PC-3 (cell line): Measurements from ENCODE around the gene CRHR2. TPM values are rescaled to one million over a fixed set of nuclear protein-coding genes. Genes with fewer than 3 reads are reported as not detected.

Source experiments
- ATAC-seq: fragments of 200-7000 bp; cut with Tn5 transposase; 2 replicates; pipeline ENCODE4 v1.9.1; 2020; ENCODE audit warnings: mild to moderate bottlenecking, moderate library complexity
- BruUV-seq: library from RNA; stranded (reverse); fragments of 400-500 nt; replicated peaks from 2 replicates; lab custom pipeline; 2021; lab: Mats Ljungman, UMichigan
- CTCF ChIA-PET: fragments of 300-600 bp; sonication (Branson Sonifier 250); formaldehyde crosslinking; loops from one replicate; lab custom pipeline; 2022; ENCODE audit warnings: antibody characterized with exemption; lab: Charles Lee
- POLR2A ChIA-PET: fragments of 300-600 bp; sonication (Branson Sonifier 250); formaldehyde crosslinking; loops from one replicate; lab custom pipeline; 2022; ENCODE audit warnings: antibody characterized with exemption; ENCODE audit not compliant: unreplicated experiment; lab: Charles Lee
- DNase-seq: peaks from one replicate; pipeline ENCODE4 v3.0.0-alpha.2; 2015
- H2AFZ ChIP-seq: fragments of 300-600 bp; sonication (generic); 2 replicates; pipeline ENCODE4 v1.6.0; 2016; ENCODE audit warnings: antibody characterized with exemption, low read length
- H3F3A ChIP-seq: fragments of 300-600 bp; sonication (generic); one replicate; pipeline ENCODE4 v1.6.0; 2017; ENCODE audit warnings: antibody characterized with exemption, low read length, control low read depth, mild to moderate bottlenecking; ENCODE audit not compliant: unreplicated experiment
- H3K27ac ChIP-seq: fragments of 300-600 bp; sonication (generic); 2 replicates; pipeline ENCODE4 v1.5.1; 2016; ENCODE audit warnings: mild to moderate bottlenecking, low read length
- H3K27me3 ChIP-seq: fragments of 300-600 bp; sonication (generic); 2 replicates; pipeline ENCODE4 v1.6.1; 2016; ENCODE audit warnings: low read length, mixed read lengths
- H3K36me3 ChIP-seq: fragments of 300-600 bp; sonication (generic); 2 replicates; pipeline ENCODE4 v1.6.1; 2016; ENCODE audit warnings: low read depth, mixed run types, low read length, mixed read lengths
- H3K4me1 ChIP-seq: fragments of 300-600 bp; sonication (generic); 2 replicates; pipeline ENCODE4 v1.5.1; 2016; ENCODE audit warnings: low read length; ENCODE audit not compliant: insufficient read depth
- H3K4me2 ChIP-seq: fragments of 300-600 bp; sonication (generic); 2 replicates; pipeline ENCODE4 v1.6.0; 2016; ENCODE audit warnings: low read length
- H3K4me3 ChIP-seq: fragments of 300-600 bp; sonication (generic); 2 replicates; pipeline ENCODE4 v1.5.1; 2016; ENCODE audit warnings: mild to moderate bottlenecking, low read length, mixed read lengths
- H3K79me2 ChIP-seq: fragments of 300-600 bp; sonication (generic); 2 replicates; pipeline ENCODE4 v1.6.1; 2017; ENCODE audit warnings: low read length, mixed read lengths
- H3K9ac ChIP-seq: fragments of 300-600 bp; sonication (generic); 2 replicates; pipeline ENCODE4 v1.6.0; 2016; ENCODE audit warnings: mild to moderate bottlenecking, low read length
- H3K9me2 ChIP-seq: fragments of 300-600 bp; sonication (generic); replicated peaks from 2 replicates; pipeline ENCODE4 v1.6.1; 2016; ENCODE audit warnings: mixed run types, low read length, mixed read lengths
- H3K9me3 ChIP-seq: fragments of 300-600 bp; sonication (generic); 2 replicates; pipeline ENCODE4 v1.6.1; 2016; ENCODE audit warnings: low read length, mixed read lengths
- H4K20me1 ChIP-seq: fragments of 300-600 bp; sonication (generic); 2 replicates; pipeline ENCODE4 v1.6.1; 2016; ENCODE audit warnings: low read length, mixed read lengths
- CTCF ChIP-seq: fragments of 300-600 bp; sonication (generic); conservative IDR thresholded peaks from 2 replicates; pipeline ENCODE4 v1.5.1; 2017; ENCODE audit warnings: antibody characterized with exemption, low read depth, mild to moderate bottlenecking, low read length
- EZH2 ChIP-seq: fragments of 300-600 bp; sonication (generic); IDR thresholded peaks from one replicate; pipeline ENCODE4 v1.6.1; 2017; ENCODE audit warnings: antibody characterized with exemption, mild to moderate bottlenecking, low read length; ENCODE audit not compliant: unreplicated experiment
- EZH2phosphoT487 ChIP-seq: fragments of 300-600 bp; sonication (generic); IDR thresholded peaks from 2 replicates; pipeline ENCODE4 v1.6.1; 2018; ENCODE audit warnings: mild to moderate bottlenecking, antibody characterized with exemption, low read length, borderline replicate concordance
- intact Hi-C: fragments of 100-400 bp; cut with micrococcal nuclease; formaldehyde crosslinking; loops from 2 replicates; pipeline ENCODE4 v1.9.0; 2023
- total RNA-seq: library from RNA; depleted of rRNA; stranded (reverse); fragments of >200 nt; gene quantifications from 2 replicates; pipeline ENCODE4 v1.2.3, GENCODE V29; 2014

Gene CRHR2
- total RNA-seq, 1 experiment from 2014 or later, result not detected

- CTCF ChIA-PET, result no interaction called here
Measured at GRCh38 chr7:30726296-30727006, 44.2 kb upstream of the CRHR2 start.

GRCh38 chr7:30723776-30724175 lies 41.5 kb upstream of the CRHR2 start:
- Histone ChIP-seq H3K79me2 (no peaks in the 10 kb centered on the region), H3K27ac (no peak overlapping the region), H3K4me1 (0 out of 2 replicates have a peak, but pooled peaks cover 8% of the 10 kb centered on the region), H2AFZ (no peak overlapping the region), H3K9ac (no peak overlapping the region), H3K36me3 (no peaks in the 10 kb centered on the region), H3K9me2 (no peaks in the 10 kb centered on the region), H3K27me3 (peaks cover 36% of the 10 kb centered on the region), H3K9me3 (no peaks in the 10 kb centered on the region), H4K20me1 (no peaks in the 10 kb centered on the region), H3K4me3 (no peak overlapping the region), H3F3A (no peaks in the 10 kb centered on the region), H3K4me2 (no peak overlapping the region)
- ATAC-seq, result no peak
- no TSS peak for BruUV-seq
- POLR2A ChIA-PET, result no interaction called here
- CTCF ChIA-PET, result no interaction called here
- DNase-seq, result no peak
- intact Hi-C loops, result no loop called here
- no peak for TF ChIP-seq EZH2
- no peak for TF ChIP-seq EZH2phosphoT487
- no peak for TF ChIP-seq CTCF

More at GRCh38 chr7:30726296-30727006, 44.2 kb upstream of the CRHR2 start:
- Histone ChIP-seq H3F3A (no peaks in the 10 kb centered on the region), H3K4me1 (0 out of 2 replicates have a peak, but pooled peaks cover 8% of the 10 kb centered on the region), H3K9me3 (no peaks in the 10 kb centered on the region), H3K27me3 (peaks cover 61% of the 10 kb centered on the region), H3K9me2 (no peaks in the 10 kb centered on the region), H3K9ac (no peak overlapping the region), H3K4me2 (no peak overlapping the region), H2AFZ (no peak overlapping the region), H3K79me2 (no peaks in the 10 kb centered on the region), H3K4me3 (no peak overlapping the region), H3K27ac (no peak overlapping the region), H4K20me1 (no peaks in the 10 kb centered on the region), H3K36me3 (no peaks in the 10 kb centered on the region)
- BruUV-seq, result no TSS peak
- intact Hi-C loops, result no loop called here
- no peak for DNase-seq
- POLR2A ChIA-PET, result no interaction called here
- ATAC-seq, result no peak
- no peak for TF ChIP-seq CTCF
- no peak for TF ChIP-seq EZH2phosphoT487
- TF ChIP-seq EZH2, result no peak

- ChIA-PET CTCF (no interaction called here), POLR2A (no interaction called here)
- Histone ChIP-seq H3K36me3 (no peaks in the 10 kb centered on the region), H4K20me1 (no peaks in the 10 kb centered on the region), H3K27me3 (peaks cover 35% of the 10 kb centered on the region), H3K27ac (no peak overlapping the region), H3K9me2 (no peaks in the 10 kb centered on the region), H3F3A (no peaks in the 10 kb centered on the region), H3K4me1 (0 out of 2 replicates have a peak, but pooled peaks cover 5% of the 10 kb centered on the region), H3K79me2 (no peaks in the 10 kb centered on the region), H3K9ac (no peak overlapping the region), H3K4me3 (no peak overlapping the region), H3K9me3 (no peaks in the 10 kb centered on the region), H2AFZ (no peak overlapping the region), H3K4me2 (no peak overlapping the region)
- intact Hi-C loops, result no loop called here
- TF ChIP-seq CTCF, result no peak
- no peak for TF ChIP-seq EZH2phosphoT487
- no peak for TF ChIP-seq EZH2
- DNase-seq (no peak), ATAC-seq (no peak)
- BruUV-seq, result no TSS peak
Measured at GRCh38 chr7:30722671-30723070, 40.4 kb upstream of the CRHR2 start.
